Adipose tissue (tissue), 3 donors: Measurements from ENCODE around the gene IRF1. TPM values are rescaled to one million over a fixed set of nuclear protein-coding genes. Genes with fewer than 3 reads are reported as not detected.
"Not testable (repeated sequence)": the region's sequence is repeated elsewhere in the genome, so short reads cannot be mapped to it uniquely, and the experiment has no call there.

ENCODE experiments used
- H3K27ac ChIP-seq: one replicate; pipeline ENCODE4 v1.5.1; 2013; ENCODE audit warnings: low read depth, low read length
- WGBS, 3 donors: extraction: QIAGEN DNeasy Blood & Tissue Kit; methylation state at CpG; one replicate each; pipeline ENCODE4 v1.1.7; 2013; 5-methylcytosine and 5-hydroxymethylcytosine counted together
- polyA plus RNA-seq, 3 donors: library from polyadenylated mRNA; stranded (reverse); fragments of 200-250 nt; gene quantifications; one replicate each; pipeline ENCODE4 v1.2.3, GENCODE V29; 2013
- donor health status: healthy with polysubstance abuse.
- donor health status: Bipolar disorder and iron deficiency.
- donor health status: healthy.

Gene IRF1
- polyA plus RNA-seq, 3 donors, result 9.1 to 90.5 (median 58.0) TPM

DNA sequence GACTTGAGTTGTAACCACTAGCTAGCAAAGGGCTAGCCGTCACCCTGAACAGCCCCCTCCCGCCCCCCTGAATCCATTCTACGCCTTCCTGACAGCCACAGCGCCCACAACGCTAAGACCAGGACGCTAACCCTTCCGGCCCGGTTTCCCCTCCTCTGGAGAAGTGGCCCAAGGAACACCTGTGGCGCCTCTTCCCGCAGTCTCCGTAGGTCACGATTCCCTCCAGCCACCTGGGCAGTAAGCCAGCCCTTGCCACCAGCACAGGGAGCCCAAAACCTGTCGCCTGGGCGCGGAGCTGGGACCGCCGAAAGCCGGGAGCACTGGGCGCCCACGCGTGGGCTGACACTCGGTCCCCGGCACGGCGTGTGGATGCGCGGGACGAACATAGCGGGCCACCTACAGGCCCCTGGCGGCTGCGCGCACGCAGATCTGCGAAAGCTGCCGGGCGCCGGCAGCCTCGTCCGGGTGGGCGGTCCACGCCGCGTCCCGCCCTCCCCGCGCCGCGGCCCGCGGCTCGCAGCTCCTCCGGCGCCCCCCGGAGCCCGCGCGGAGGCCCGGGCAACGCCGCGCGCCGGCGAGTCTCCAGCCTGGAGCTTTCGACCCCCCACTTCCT lies 596 bp downstream of the IRF1 start:
- 0 to 1% (median 0%) methylated on average over 42 to 65 of the region's 65 CpGs for WGBS, 3 donors
- H3K27ac ChIP-seq, result peak overlapping the region; percentile 95

DNA sequence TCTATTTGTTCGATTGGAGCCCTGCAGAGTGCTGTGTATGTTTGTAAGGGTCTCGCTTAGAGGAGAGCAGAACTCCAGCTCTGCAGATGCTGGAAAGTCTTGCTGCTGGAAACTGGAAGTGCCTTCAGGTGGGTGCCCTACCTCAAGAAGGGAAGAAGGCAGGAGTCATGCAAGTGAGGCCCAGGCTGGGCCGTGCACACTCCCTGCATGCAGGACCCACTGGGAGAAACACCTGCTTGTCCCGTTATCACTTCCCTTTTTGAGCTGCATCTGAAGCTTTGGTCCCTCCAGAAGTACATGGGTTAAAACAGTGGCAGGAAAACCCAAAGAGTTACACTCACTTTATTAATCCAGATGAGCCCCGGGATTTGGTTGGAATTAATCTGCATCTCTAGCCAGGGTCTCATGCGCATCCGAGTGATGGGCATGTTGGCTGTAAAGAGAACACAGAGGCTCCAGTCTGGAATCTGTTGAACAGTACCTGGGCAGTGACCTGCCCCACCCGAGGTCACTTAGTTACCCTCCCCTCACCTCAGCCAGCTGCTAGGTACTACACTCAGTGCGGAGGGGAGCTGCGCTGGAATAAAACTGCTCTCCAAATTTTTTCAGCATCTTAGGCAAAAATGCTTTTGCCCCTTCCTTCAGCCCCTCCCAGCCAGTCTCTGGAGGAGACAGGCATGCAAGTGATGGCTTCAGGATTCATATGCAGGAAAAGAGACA lies 1.4 kb downstream of the IRF1 start:
- peak overlapping the region; percentile 10 for H3K27ac ChIP-seq

DNA sequence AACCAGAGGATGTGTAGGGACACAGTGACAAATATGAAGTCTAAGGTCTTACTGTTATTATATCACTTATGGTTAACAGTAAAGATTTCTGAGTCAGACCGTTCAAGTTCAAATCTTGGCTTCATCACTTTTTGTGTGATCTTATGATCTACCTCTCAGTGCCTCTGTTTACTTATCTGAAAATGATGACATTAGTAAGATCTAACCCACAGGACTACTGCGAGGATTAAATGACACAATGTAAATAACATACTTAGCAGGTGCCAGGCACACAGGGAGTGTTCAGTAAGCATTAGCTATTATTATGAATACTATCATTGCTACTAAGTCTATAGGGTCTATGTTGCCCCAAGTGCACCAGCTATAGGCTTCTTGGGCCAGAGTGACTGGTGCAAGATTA lies 2.0 kb downstream of the IRF1 start:
- peak overlapping the region; percentile 10 for H3K27ac ChIP-seq
- 39 to 45% (median 43%) methylated on average over 2 of the region's 2 CpGs for WGBS, 3 donors

More for the DNA sequence above, 1.4 kb downstream of the IRF1 start:
- WGBS, 3 donors, result 11 to 38% (median 16%) methylated on average over 10 of the region's 10 CpGs

DNA sequence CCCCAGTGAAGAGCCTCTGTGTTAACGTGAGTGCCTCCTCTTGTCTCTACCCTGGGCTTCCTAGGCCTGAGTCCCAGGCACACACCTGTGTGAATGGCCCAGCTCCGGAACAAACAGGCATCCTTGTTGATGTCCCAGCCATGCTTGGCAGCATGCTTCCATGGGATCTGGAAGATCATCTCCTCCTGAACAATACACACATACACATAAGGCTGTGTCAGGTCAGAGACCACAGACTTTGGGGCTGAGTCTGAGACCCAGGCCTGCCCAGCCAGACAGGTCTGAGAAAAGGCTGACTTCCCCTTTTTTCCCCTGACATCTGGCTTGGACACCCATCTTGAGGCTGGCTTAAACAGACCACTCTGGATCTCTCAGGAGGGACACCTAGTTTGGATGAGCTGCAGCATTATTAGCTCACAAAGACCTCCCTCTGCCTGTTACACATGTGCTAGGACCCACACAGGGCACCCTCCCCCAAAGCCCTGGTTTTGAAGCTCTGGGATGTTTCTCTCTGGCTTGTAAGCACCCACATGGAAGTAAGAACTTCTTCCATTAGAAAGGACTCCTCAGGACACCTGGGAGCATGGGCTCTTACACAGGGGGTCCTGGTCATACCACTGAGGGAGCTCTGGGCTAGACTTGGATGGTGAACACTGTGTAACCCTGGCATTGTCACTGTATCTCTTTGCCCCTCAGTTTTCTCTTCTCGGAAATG lies 2.6 kb downstream of the IRF1 start:
- no peak overlapping the region for H3K27ac ChIP-seq
- WGBS, 3 donors, result 43 to 72% (median 51%) methylated on average over 3 of the region's 3 CpGs

DNA sequence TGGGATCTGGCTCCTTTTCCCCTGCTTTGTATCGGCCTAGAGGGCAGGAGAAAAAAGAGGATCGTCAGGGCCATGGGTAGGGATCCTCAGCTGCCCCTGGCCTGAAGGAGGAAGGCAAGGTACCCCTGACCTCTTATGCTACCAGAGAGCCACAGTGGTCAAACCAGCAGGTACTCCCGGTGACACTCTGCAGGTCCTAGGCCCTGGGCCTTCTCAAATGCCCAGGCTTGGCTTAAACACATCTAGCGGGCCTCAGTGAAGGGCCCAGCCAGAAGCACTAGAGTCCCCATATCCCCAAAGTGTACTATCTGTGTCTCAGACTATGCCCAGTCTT lies 3.5 kb downstream of the IRF1 start:
- 74 to 85% (median 82%) methylated on average over 4 of the region's 4 CpGs for WGBS, 3 donors

DNA sequence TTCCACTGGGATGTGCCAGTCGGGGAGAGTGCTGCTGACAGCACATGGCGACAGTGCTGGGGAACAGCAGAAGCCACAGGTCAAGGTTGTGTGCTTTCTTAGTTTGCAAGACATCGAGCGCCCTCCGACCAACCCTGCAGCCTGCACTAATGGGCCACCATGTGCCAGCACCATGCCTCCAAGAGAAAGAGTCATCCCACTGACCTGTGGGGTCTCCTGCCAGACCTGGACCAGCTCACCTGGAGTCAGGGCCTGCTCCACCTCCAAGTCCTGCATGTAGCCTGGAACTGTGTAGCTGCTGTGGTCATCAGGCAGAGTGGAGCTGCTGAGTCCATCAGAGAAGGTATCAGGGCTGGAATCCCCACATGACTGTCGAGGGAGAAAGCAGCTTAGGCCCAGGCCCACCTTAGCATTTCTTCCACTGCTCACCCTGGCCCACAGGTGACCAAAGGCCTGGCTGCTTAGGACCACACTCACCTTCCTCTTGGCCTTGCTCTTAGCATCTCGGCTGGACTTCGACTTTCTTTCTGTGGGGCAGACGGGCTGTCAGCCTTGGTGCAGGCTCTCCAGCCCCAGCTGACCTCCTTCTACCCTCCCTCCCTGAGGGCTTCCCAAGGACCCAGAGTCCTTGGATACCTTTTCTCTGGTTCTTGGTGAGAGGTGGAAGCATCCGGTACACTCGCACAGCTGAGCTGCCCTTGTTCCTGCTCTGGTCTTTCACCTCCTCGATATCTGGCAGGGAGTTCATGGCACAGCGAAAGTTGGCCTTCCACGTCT lies 4.1 kb downstream of the IRF1 start:
- 82 to 89% (median 84%) methylated on average over 14 of the region's 14 CpGs for WGBS, 3 donors

More for the DNA sequence above, 3.5 kb downstream of the IRF1 start:
- H3K27ac ChIP-seq, result no peak overlapping the region

DNA sequence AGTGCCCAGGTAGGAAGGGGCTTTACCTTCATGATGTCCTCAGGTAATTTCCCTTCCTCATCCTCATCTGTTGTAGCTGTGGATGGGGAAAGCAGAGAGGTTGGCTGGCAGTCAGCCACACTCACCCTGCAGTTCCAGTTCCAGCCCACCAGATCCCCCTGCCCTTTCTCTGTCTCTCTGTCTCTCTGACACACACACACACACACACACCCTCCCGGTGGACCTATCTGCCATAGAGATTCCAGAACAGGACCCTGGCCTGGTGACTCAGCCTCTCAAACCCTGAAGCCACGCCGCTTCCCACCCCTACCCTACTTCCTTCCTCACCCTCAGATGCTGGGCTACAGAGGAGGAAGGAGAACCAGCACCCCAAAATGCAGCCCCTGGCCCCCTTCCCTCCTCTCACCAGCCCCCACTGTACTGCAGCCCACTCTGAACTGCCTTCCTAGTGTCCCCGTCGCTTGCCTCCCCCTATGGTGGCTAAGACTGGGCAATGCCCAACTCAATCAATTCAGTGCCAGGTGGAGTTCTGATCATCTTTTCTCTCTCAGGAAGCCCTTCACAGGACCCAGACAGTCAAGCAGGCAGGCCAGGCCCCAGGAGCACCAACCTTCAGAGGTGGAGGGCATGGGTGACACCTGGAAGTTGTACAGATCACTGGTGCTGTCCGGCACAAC lies 4.8 kb downstream of the IRF1 start:
- H3K27ac ChIP-seq, result peak overlapping the region; percentile 34
- 51 to 68% (median 56%) methylated on average over 6 of the region's 6 CpGs for WGBS, 3 donors

More for the DNA sequence above, 4.1 kb downstream of the IRF1 start:
- no peak overlapping the region for H3K27ac ChIP-seq

DNA sequence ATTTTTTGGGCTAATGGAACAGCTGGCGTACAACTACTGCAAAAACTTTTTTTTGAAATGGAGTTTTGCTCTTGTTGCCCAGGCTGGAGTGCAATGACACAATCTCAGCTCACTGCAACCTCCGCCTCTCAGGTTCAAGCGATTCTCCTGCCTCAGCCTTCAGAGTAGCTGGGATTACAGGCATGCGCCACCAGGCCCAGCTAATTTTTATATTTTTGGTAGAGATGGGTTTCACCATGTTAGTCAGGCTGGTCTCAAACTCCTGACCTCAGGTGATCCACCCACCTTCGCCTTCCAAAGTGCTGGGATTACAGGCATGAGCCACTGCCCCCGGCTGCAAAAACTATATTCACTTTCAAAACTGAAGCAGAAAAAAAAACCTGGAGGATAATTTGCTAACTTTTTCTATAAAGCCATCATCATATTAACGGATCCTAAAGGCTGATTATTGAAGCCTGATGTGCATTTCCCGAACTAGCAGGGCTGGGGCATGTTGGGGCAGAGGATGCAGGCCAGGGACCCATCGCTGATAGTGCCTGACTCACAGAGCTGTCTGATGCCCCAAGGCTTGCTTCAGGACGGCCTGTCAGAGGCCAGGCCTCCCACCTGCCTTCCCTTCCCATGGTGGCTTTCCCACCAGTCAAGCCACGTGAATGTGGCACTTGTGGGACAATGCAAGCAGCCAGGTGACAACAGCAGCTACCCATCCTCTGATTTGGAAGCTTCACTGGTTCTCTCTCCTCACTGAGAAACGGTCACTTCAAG lies 5.5 kb downstream of the IRF1 start:
- H3K27ac ChIP-seq, result not testable (repeated sequence)
- whole genome bisulfite sequencing, 3 donors, result 77 to 90% (median 86%) methylated on average over 12 of the region's 12 CpGs

DNA sequence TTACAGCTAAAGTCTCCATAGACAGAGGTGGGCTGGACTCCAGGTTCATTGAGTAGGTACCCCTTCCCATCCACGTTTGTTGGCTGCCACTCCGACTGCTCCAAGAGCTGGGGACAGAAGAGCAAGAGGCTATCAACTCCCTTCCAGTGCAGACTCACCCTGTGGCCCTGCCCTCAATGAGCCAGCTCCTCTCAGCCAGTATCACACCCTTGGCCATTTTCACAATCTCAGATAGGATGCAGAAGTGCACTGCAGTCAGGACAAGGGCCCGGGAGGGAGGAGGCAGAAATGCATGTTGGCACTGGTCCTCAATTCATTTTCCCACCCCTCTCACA lies 6.2 kb downstream of the IRF1 start:
- H3K27ac ChIP-seq, result no peak overlapping the region
- 50 to 87% (median 84%) methylated on average over 3 of the region's 3 CpGs for WGBS, 3 donors

DNA sequence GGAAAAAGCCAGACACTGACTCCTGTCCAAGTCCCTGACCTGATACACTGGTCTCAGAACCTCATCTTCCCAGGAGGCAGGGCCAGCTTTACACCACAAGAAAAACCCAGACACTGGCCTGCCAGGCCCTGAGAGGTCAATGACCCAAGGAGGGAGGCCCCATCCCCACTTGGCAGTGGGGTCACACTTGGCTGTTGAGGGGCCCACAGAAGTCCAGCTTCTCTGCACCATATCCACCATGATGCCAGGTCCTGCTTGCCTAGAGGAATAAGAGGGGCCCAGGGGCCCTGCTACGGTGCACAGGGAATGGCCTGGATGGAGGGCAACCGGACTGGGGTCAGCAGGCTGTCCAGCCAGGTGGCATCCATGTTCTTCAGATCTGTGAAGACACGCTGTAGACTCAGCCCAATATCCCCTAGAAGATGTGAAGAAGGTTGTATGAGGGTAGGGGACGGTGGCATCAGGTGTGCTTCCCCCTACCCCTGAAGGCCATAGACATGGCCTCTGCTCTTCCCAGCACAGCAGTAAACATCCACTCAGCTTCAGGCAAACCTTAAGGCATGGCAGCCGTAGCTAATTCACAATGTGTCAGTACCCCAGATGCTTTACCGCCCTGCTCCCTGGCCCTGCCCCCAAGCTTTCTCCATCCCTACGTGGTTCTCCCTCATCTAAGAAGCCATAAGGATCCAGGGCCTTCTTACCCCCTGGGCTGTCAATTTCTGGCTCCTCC lies 6.7 kb downstream of the IRF1 start:
- H3K27ac ChIP-seq, result no peak overlapping the region
- 79 to 91% (median 89%) methylated on average over 7 of the region's 7 CpGs for WGBS, 3 donors

DNA sequence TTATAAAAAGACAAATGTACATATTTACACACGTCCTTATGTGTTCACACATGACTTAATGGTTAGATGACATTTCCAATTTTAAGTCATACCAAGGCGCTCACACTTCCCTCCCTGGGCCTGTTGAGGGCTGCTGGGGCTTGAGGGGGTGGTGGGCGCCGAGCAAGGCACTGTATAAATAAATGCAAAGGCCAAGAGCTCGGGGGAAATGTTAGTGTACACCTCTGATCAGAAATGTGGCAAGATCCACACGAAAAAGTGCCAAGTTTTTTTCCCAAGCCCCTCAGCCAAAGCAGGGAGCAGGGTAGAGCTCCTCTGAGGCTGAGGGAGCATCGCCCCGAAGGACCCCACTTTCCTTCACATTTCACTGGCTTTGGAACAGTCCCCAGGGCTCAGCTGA lies 7.5 kb downstream of the IRF1 start:
- no peak overlapping the region for H3K27ac ChIP-seq
- WGBS, 3 donors, result 76 to 87% (median 82%) methylated on average over 8 of the region's 8 CpGs

DNA sequence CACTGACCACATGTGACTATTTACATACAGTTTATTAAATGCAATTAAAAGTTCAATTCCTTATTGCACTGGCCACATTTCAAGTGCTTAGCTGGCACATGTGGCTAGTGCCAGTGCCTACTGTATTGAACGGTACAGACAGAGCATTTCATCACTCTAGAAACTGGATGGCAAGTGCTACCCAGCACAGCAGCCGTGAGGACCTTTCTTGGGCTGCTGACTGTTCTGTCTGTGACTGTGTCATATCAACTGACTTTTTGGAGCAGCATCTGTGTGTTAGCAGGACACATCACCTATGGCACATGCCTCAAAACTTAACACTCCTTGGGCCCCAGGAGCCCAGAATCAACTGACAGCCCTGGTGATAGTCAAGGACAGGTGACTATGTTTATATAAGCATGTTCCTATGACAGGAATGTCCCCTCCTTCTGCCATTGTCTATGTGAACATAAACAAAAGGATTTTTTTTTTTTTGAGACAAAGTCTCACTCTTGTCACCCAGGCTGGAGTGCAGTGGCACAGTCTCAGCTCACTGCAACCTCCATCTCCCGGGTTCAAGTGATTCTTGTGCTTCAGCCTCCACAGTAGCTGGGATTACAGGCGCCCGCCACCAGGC lies 8.9 kb downstream of the IRF1 start:
- no peak overlapping the region for H3K27ac ChIP-seq
- 84 to 90% (median 88%) methylated on average over 5 of the region's 5 CpGs for WGBS, 3 donors

DNA sequence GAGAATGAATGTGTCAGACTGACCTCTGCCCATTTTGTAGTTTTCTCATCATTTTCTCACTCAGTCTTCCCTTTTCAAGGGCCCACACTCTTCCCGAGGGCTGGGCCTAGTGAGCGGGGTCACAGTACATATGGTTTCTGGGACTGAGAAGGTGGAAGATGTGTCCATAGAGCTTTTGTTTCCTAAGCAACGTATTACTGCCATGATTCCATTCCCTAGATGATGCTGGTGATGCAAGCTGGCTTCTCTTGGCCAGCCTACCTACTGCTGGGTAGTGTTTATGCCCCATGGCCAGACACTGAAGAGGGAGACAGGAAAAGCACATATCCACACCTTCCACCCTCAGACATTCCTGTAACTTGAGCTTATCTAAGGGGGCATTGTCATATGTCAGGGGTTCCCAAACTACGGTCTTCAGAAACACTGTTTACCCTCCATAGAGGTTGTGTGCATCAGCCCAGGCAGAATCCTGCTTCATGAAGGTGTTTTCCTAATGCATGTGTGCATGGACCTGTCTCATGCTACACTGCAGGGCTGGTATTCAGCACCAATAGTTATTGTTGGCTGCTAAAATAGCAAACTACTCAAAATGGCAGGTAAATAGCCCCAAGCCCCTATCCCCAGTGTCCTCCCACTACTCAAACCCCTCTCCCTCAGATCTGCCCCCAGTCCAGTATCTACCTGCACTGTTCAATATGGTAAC lies 9.5 kb downstream of the IRF1 start:
- 76 to 81% (median 80%) methylated on average over 4 of the region's 4 CpGs for WGBS, 3 donors
- no peak overlapping the region for H3K27ac ChIP-seq

DNA sequence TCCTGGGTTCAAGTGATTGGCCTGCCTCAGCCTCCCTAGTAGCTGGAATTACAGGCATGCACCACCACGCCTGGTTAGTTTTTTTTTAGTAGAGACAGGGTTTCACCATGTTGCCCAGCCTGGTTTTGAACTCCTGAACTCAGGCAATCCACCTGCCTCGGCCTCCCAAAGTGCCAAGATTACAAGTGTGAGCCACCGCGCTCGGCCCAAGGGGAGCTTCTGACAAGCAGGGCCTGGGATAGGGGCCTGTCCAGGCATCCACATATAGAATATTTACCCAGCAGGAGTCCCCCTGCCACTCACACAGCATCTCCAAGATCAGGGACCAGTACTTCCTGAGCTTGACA lies 10.1 kb downstream of the IRF1 start:
- H3K27ac ChIP-seq, result no peak overlapping the region
- WGBS, 3 donors, result 95 to 96% (median 96%) methylated on average over 5 of the region's 5 CpGs

DNA sequence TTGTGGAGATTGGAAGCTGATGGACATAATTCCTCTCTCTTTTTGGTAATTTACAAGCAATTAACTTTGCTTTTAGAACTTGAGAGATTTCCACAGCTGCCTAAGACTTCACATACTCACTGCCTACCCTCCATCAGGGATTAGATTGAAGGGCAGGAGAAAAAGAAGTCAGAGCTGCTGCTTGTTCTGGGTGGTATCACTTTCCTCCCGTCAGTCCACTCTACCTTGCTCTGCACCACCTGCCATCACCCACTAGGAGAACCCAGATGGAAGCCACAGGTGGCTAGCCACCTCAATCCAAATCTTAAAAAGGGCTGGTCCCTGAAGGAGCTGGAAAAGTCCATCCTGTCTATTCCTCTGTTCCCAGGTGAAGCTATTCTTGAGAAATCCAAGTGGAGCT lies 10.5 kb downstream of the IRF1 start:
- no peak overlapping the region for H3K27ac ChIP-seq
- WGBS, 3 donors, result 88 to 100% (median 95%) methylated on average over 1 of the region's 1 CpG
